ENCODE data around the gene CARMIL1. TPM values are rescaled to one million over a fixed set of nuclear protein-coding genes. Genes with fewer than 3 reads are reported as not detected.

CARMIL1 gene
- total RNA-seq, 1 experiment from 2014 or later = 23.6 TPM

DNA sequence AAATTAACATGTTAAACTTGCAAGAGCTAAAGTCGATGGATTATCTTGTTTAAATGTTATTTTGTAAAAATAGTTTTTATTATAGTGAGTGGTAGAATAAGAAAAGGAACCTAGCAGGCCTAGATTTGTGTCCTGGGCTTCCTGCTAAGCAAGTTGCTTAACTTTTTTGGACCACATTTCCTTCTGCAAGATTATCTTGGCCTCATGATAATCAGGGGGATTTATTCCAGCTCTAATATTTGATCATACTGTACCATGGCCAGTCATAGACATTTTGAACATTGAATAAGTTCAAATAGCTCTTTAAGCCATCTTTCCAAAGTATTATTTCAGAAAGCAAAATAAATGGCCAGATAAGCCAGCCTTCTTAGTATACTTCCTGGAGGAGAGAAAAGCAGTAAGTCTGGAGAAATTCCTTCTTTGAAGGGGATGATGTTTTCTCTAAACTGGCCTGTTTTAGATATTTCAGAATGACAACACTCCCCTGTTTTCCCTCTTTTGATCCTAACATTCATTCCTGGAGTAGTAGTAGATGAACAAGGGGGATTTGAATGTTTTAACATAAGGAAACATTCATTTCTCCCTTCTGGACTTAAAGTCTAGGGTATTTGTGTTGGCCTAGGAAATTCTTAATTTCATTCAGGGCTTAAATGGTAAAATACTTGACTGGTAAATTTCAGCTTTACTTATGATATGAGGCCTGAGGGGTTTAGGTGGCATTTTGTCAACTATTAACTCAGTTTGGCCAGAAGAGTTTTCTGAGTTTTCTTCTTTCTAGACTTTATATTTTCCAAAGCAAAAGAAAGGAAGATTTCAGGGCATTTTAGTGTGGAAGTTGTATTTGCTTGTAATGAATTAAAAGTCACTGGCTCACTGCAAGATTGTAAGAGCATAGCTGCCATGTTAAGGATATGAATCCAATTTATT is 264.1 kb downstream of the CARMIL1 start:
- H3K4ac ChIP-seq (ENCODE audit: low read depth, low read length) = no peak overlapping the region
- no peak overlapping the region for H3K27ac ChIP-seq (ENCODE audit: insufficient read length, low read depth, low read length)
- no peak for DNase-seq
- H3K36me3 Mint-ChIP-seq (ENCODE audit: insufficient read depth in 1 of 3, low read depth in 3 of 3) = peaks cover 5 to 20% (median 11%) of the 10 kb centered on the region in 3 experiments; a peak in 6 of 7 replicates
- H2BK120ac ChIP-seq (ENCODE audit: low read depth, low read length, poor library complexity, severe bottlenecking) = no peak overlapping the region
- H3K27me3 ChIP-seq (ENCODE audit: insufficient read depth, low read length) = no peaks in the 10 kb centered on the region
- H3K56ac ChIP-seq (ENCODE audit: insufficient read length, low read depth, low read length) = no peak overlapping the region
- no peak overlapping the region for H2AK5ac ChIP-seq (ENCODE audit: insufficient read length, low read length)
- H2AFZ ChIP-seq (ENCODE audit: low read length) = no peak overlapping the region
- no peak overlapping the region for H4K5ac ChIP-seq (ENCODE audit: insufficient read length, low read depth, low read length)
- H3K79me2 ChIP-seq (ENCODE audit: insufficient read depth, low read length) = no peaks in the 10 kb centered on the region
- H4K91ac ChIP-seq (ENCODE audit: insufficient read length, low read depth, low read length) = no peak overlapping the region
- H4K20me1 ChIP-seq (ENCODE audit: control insufficient read depth, insufficient read depth, insufficient read length) = no peaks in the 10 kb centered on the region
- 100% methylated on average over 1 of the region's 1 CpG for WGBS (ENCODE audit: extremely low coverage, insufficient read length, low lambda C conversion rate)
- no peak overlapping the region for H3K4me3 Mint-ChIP-seq
- H3K4me1 Mint-ChIP-seq = no peaks in the 10 kb centered on the region
- H3K9me3 Mint-ChIP-seq = no peaks in the 10 kb centered on the region
- H3K23me2 ChIP-seq (ENCODE audit: insufficient read length, low read depth, low read length, poor library complexity, severe bottlenecking) = no peaks in the 10 kb centered on the region
- 0 out of 7 replicates have a peak overlapping the region, but pooled peaks of 1 of the 3 experiments have one; percentile 19 for H3K27ac Mint-ChIP-seq
- no peaks in the 10 kb centered on the region for H3K9me3 ChIP-seq (ENCODE audit: control insufficient read depth, low read depth, low read length)
- no peaks in the 10 kb centered on the region for H3K4me1 ChIP-seq (ENCODE audit: insufficient read depth, low read length)
- no peak overlapping the region for H3K14ac ChIP-seq (ENCODE audit: insufficient read depth, low read length)
- no peak overlapping the region for H4K8ac ChIP-seq (replicated peaks; ENCODE audit: insufficient read length, low read depth, low read length)
- H2BK12ac ChIP-seq (ENCODE audit: insufficient read length, low read depth, low read length) = no peak overlapping the region
- no peak overlapping the region for H2BK20ac ChIP-seq (ENCODE audit: low read depth, low read length, poor library complexity, severe bottlenecking)
- no peaks in the 10 kb centered on the region for H3K27me3 Mint-ChIP-seq (ENCODE audit: low read depth)
- no peak overlapping the region for H3K9ac ChIP-seq (ENCODE audit: extremely low read depth, insufficient read length, low read length)
- TF ChIP-seq, protein P1, sequence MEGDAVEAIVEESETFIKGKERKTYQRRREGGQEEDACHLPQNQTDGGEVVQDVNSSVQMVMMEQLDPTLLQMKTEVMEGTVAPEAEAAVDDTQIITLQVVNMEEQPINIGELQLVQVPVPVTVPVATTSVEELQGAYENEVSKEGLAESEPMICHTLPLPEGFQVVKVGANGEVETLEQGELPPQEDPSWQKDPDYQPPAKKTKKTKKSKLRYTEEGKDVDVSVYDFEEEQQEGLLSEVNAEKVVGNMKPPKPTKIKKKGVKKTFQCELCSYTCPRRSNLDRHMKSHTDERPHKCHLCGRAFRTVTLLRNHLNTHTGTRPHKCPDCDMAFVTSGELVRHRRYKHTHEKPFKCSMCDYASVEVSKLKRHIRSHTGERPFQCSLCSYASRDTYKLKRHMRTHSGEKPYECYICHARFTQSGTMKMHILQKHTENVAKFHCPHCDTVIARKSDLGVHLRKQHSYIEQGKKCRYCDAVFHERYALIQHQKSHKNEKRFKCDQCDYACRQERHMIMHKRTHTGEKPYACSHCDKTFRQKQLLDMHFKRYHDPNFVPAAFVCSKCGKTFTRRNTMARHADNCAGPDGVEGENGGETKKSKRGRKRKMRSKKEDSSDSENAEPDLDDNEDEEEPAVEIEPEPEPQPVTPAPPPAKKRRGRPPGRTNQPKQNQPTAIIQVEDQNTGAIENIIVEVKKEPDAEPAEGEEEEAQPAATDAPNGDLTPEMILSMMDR (conservative IDR thresholded peaks at IDR 0.05) = no peak
- H3T11ph ChIP-seq (ENCODE audit: low read length) = no peak overlapping the region
- no peak overlapping the region for H2BK5ac ChIP-seq (ENCODE audit: insufficient read length, low read length)
- H3K4me2 ChIP-seq (ENCODE audit: insufficient read depth, insufficient read length, low read length) = no peak overlapping the region
- H3K79me1 ChIP-seq (ENCODE audit: insufficient read depth, low read depth, low read length, poor library complexity, severe bottlenecking) = no peaks in the 10 kb centered on the region
- H2BK15ac ChIP-seq (ENCODE audit: low read depth, low read length) = no peak overlapping the region
- no peak overlapping the region for H3K18ac ChIP-seq (ENCODE audit: insufficient read length, low read depth, low read length)
- H3K23ac ChIP-seq (ENCODE audit: insufficient read length, low read depth, low read length) = no peak overlapping the region

All from H9 (cell line).